GM12878 (cell line): ENCODE measurements around the gene WDR38.

ENCODE experiments used
- BACH1 ChIP-seq: fragments of 450-650 bp; IDR thresholded peaks from 2 replicates; pipeline ENCODE4 v1.6.1; 2017; ENCODE audit warnings: mild to moderate bottlenecking, borderline replicate concordance
- CHD2 ChIP-seq: IDR thresholded peaks from 2 replicates; pipeline ENCODE4 v1.6.1; 2011; ENCODE audit warnings: low read depth, low read length, improper control_type of control experiment, borderline replicate concordance
- CTCF ChIP-seq, 3 experiments: IDR thresholded peaks in 2 of 3; conservative IDR thresholded peaks in 1 of 3; 2 replicates each; pipeline ENCODE4 v1.5.1; 2011; ENCODE audit warnings: low read depth in 3 of 3, low read length in 3 of 3, mild to moderate bottlenecking in 3 of 3, control low read depth in 2 of 3, moderate library complexity in 2 of 3, inconsistent platforms in 1 of 3, mixed read lengths in 1 of 3; ENCODE audit not compliant: control insufficient read depth in 2 of 3, insufficient read depth in 1 of 3; ENCODE audit errors: extremely low read depth in 1 of 3
- EGR1 ChIP-seq, 2 experiments: IDR thresholded peaks; 1 replicate in 1 of 2; 2 replicates in 1 of 2; pipeline ENCODE4 v1.6.1; 2011 to 2012; ENCODE audit warnings: low read depth in 2 of 2, low read length in 2 of 2, borderline replicate concordance in 1 of 2, mild to moderate bottlenecking in 1 of 2, moderate library complexity in 1 of 2
- FOXM1 ChIP-seq: IDR thresholded peaks from 2 replicates; pipeline ENCODE4 v1.6.1; 2012; ENCODE audit warnings: low read depth, mild to moderate bottlenecking, inconsistent platforms, low read length, moderate library complexity
- NBN ChIP-seq: fragments of 450-650 bp; IDR thresholded peaks from 2 replicates; pipeline ENCODE4 v1.6.1; 2016
- PBX3 ChIP-seq: IDR thresholded peaks from 2 replicates; pipeline ENCODE4 v1.6.1; 2011; ENCODE audit warnings: mild to moderate bottlenecking, low read depth, low read length, moderate library complexity; ENCODE audit not compliant: insufficient replicate concordance
- PKNOX1 ChIP-seq: fragments of 450-650 bp; IDR thresholded peaks from 2 replicates; pipeline ENCODE4 v1.6.1; 2016; ENCODE audit warnings: mild to moderate bottlenecking
- POLR2A ChIP-seq: IDR thresholded peaks from 2 replicates; pipeline ENCODE4 v1.6.1; 2011; ENCODE audit warnings: low read depth, mild to moderate bottlenecking, low read length
- RB1 ChIP-seq: fragments of 450-650 bp; formaldehyde crosslinking; IDR thresholded peaks from 2 replicates; pipeline ENCODE4 v1.6.1; 2017; ENCODE audit warnings: mild to moderate bottlenecking, borderline replicate concordance
- SUZ12 ChIP-seq: fragments of 200-600 bp; sonication (generic); IDR thresholded peaks from one replicate; pipeline ENCODE4 v1.6.1; 2018; ENCODE audit warnings: antibody characterized with exemption, mild to moderate bottlenecking; ENCODE audit not compliant: unreplicated experiment
- USF2 ChIP-seq: IDR thresholded peaks from 2 replicates; pipeline ENCODE4 v1.6.1; 2011; ENCODE audit warnings: low read depth, low read length, improper control_type of control experiment, borderline replicate concordance

GRCh38 chr9:124861342-124862229 is 8.3 kb downstream of the WDR38 start, which contains the start of the genes ARPC5L and RPL35:
- TF ChIP-seq USF2 (no peak), CHD2 (peak; percentile 67; the same call in 1 of the 2 replicates), CTCF (IDR thresholded peaks at IDR 0.05 in 2 of 3, conservative IDR thresholded peaks at IDR 0.05 in 1 of 3; ENCODE audit: control insufficient read depth in 2 of 3, extremely low read depth in 1 of 3, insufficient read depth in 1 of 3, low read depth in 3 of 3, low read length in 3 of 3) (peak; percentile 5 to 16 (median 15); a peak in 2 of 6 replicates), PKNOX1 (peak; percentile 58; the same call in 1 of the 2 replicates), BACH1 (peak; percentile 67), NBN (no peak), FOXM1 (no peak), SUZ12 (no peak), PBX3 (peak; percentile 21), RB1 (peak; percentile 95), POLR2A (peak; percentile 99), EGR1 (IDR thresholded peaks at IDR 0.05; ENCODE audit: borderline replicate concordance in 1 of 2, low read depth in 2 of 2, low read length in 2 of 2) (peak in 1 of 2 experiments; percentile 65; a peak in 2 of 3 replicates)
